ENCODE measurements around the gene LRRC49. TPM values are rescaled to one million over a fixed set of nuclear protein-coding genes. Genes with fewer than 3 reads are reported as not detected.
"Not testable (repeated sequence)": the region's sequence is repeated elsewhere in the genome, so short reads cannot be mapped to it uniquely, and the experiment has no call there.

Gene LRRC49
- total RNA-seq, 2 donors from 2014 or later: 9.7 to 10.2 TPM

GRCh38 chr15:70910958-70911357, 18.3 kb downstream of the LRRC49 start:
- DNase-seq (ENCODE audit: low spot score): no peak
- intact Hi-C loops (cut with DNase I): no loop called here

DNA sequence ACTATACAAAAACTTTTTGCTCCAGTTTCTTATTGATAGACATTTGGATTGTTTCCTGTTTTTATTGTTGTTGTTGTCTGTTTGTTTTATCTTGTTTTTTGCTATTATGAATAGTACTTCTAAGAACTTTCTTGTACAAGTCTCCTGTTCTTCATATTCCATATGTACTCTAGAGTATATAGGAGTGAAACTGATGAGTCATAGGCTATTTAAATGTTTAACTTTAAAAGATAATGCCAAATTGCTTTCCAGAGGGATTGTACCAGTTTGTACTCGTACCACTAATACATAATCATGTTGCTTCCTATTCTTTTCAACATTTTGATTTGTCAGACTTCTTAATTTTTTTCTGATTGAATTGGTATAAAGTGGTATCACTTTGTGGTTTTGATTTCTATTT, 19.6 kb downstream of the LRRC49 start:
- DNase-seq (ENCODE audit: low spot score): no peak
- intact Hi-C loops (cut with DNase I): no loop called here

GRCh38 chr15:70916531-70916930, 23.9 kb downstream of the LRRC49 start:
- intact Hi-C loops (cut with DNase I): no loop called here

GRCh38 chr15:70917955-70918354, 25.3 kb downstream of the LRRC49 start:
- no peak for DNase-seq (ENCODE audit: low spot score)
- intact Hi-C loops (cut with DNase I): no loop called here

More at GRCh38 chr15:70916531-70916930, 23.9 kb downstream of the LRRC49 start:
- no peak for DNase-seq (ENCODE audit: low spot score)

GRCh38 chr15:70920981-70921696, 28.5 kb downstream of the LRRC49 start:
- intact Hi-C loops (cut with DNase I): no loop called here
- no peak for DNase-seq (ENCODE audit: low spot score)

DNA sequence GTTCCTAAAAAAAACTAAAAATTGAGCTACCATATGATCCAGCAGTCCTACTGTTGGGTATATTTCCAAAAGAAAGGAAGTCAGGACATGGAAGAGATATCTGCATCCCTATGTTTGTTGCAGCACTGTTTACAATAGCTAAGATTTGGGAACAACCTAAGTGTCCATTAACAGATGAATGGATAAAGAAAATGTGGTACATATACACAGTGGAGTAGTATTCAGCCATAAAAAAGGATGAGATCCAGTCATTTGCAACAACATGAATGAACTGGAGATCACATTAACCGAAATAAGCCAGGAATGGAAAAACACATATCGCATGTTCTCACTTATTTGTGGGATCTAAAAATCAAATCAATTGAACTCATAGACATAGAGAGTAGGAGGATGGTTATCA, 29.5 kb downstream of the LRRC49 start:
- intact Hi-C loops (cut with DNase I): no loop called here
- DNase-seq (ENCODE audit: low spot score): no peak

- no peak for DNase-seq (ENCODE audit: low spot score)
- intact Hi-C loops (cut with DNase I): no loop called here
Measured at GRCh38 chr15:70923311-70924080, 30.9 kb downstream of the LRRC49 start.

- DNase-seq (ENCODE audit: low spot score); intact Hi-C loops (cut with DNase I): not testable (repeated sequence)
Measured at GRCh38 chr15:70926914-70927313, 34.3 kb downstream of the LRRC49 start.

- intact Hi-C loops (cut with DNase I): no loop called here
- no peak for DNase-seq (ENCODE audit: low spot score)
Measured at GRCh38 chr15:70931821-70932220, 39.2 kb downstream of the LRRC49 start.

GRCh38 chr15:70932397-70932796, 39.8 kb downstream of the LRRC49 start:
- no peak for DNase-seq (ENCODE audit: low spot score)
- intact Hi-C loops (cut with DNase I): no loop called here

- DNase-seq (ENCODE audit: low spot score): no peak
- intact Hi-C loops (cut with DNase I): no loop called here
Measured at GRCh38 chr15:70933411-70933810, 40.8 kb downstream of the LRRC49 start.

- intact Hi-C loops (cut with DNase I): no loop called here
- no peak for DNase-seq (ENCODE audit: low spot score)
Measured at GRCh38 chr15:70935631-70936030, 43.0 kb downstream of the LRRC49 start.

DNA sequence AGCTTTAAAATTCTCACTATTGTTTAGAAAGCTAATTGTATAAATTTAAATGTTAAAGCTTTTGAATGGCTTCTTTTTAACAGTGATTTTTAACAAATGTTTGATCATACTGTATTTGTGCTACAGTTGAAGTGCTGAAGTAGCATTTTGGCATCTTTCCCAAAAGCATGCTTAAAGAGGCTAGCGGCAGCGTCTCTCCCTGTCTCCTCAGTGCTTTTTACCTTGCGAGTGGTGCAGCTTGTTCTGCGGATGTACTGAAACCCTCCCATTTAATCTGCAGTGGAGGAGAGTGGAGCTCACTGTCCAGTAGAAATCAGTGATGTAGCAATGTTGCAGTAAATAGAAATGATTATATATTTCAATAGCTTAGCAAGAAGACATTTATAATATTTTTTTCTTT, 43.7 kb downstream of the LRRC49 start:
- DNase-seq (ENCODE audit: low spot score): no peak
- intact Hi-C loops (cut with DNase I): no loop called here

DNA sequence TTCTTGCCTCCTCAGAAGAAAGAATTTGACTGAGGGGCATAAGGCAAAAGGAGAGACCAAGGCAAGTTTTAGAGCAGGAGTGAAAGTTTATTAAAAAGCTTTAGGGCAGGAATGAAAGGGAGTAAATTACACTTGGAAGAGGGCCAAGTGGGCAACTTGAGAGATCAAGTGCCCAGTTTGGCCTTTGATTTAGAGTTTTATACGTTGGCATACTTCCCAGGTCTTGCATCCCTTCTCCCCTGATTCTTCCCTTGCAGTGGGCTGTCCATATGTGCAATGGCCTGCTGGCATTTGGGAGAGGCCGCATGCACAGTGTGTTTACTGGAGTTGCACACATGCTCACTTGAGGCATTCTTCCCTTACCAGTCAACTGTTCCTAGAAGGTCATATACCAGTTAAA, 50.7 kb downstream of the LRRC49 start:
- intact Hi-C loops (cut with DNase I); DNase-seq (ENCODE audit: low spot score): not testable (repeated sequence)

DNA sequence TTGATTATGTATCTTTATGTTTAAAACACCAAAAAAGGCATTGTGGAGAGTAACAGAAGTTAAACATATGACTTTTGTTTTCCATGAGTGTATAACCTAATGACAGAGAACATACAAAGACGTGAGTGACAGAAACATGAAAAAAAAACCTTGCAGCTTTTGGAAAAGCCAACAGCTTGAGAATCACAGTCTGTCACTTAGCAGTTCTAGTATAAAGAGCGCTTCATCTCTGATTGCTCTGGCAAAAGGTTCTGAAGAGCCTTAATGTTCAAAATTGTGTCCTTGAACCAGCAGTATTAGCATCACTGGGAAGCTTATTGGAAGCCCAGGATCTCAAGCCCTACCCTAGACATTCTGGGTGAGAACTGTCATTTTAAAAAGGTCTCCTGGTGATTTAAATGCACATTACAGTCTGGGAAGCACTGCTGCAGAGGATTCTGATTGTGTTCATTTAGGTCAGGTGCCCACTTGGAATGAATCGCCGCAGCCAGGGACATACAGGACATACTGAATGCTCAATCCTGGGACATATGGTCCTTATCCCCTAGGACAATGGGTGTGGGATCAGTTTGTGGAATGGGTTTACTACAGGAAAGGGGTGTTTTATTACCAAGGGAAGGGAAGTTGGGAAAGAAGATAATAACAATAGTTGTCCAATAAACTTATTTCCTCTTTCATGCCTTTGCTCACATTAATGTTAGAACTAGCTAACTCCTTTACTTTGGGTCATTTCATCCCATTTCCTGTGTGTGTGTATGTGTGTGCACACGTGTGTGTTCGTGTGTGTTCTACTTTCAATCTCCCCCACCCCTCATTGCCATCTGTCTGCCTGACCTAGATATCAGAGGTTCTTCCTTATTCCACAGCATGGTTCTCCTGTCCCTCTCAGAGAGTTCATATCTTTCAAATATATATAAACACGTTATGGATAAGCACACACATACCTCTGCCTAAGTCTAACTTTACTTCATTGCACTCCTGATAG, 55.0 kb downstream of the LRRC49 start:
- DNase-seq (ENCODE audit: low spot score): no peak

DNA sequence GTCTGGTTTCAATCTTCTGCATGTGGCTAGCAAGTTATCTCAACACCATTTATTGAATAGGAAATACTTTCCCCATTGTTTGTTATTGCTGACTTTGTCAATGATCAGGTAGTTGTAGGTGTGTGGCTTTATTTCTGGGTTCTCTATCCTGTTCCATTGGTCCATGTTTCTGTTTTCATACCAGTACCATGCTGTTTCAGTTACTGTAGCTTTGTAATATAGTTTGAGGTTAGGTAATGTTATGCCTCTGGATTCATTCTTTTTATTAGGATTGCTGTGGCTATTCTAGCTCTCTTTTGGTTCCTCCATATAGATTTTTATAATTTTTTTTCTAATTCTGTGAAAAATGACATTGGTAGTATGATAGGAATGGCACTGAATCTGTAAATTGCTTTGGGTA, 58.3 kb downstream of the LRRC49 start:
- intact Hi-C loops (cut with DNase I): no loop called here

More for the DNA sequence above, 55.0 kb downstream of the LRRC49 start:
- intact Hi-C loops (cut with DNase I): no loop called here

DNA sequence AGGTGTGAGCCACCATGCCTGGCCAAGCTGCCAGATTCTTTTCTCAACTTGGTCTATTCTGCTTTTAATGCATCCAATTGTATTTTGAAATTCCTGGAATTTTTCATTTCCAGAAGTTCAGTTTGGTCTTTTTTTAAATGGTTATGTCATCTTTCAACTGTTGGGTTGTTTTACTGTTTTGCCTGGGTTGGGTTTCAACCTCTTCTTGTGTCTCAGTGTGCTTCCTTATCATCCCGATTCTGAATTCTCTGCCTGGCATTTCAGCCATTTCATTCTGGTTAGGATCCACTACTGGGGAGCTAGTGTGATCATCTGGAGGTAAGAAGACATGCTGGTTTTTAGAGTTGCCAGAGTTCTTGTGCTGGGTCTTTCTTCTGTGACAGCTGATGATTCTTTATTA, 61.5 kb downstream of the LRRC49 start:
- DNase-seq (ENCODE audit: low spot score): no peak
- intact Hi-C loops (cut with DNase I): no loop called here

More for the DNA sequence above, 58.3 kb downstream of the LRRC49 start:
- no peak for DNase-seq (ENCODE audit: low spot score)

- intact Hi-C loops (cut with DNase I): no loop called here
- no peak for DNase-seq (ENCODE audit: low spot score)
Measured at GRCh38 chr15:70954733-70955132, 62.1 kb downstream of the LRRC49 start.

- DNase-seq (ENCODE audit: low spot score): no peak
- intact Hi-C loops (cut with DNase I): no loop called here
Measured at GRCh38 chr15:70955151-70955550, 62.5 kb downstream of the LRRC49 start.

Data from posterior vena cava (tissue), 2 donors.